VCaP (cell line): ENCODE measurements around the gene ADRB2.

Source experiments
- H3K27ac ChIP-seq: fragments of 450-650 bp; 2 replicates; pipeline ENCODE4 v1.5.1; 2017
- TF ChIP-seq, protein P1 (sequence below): fragments of 450-650 bp; conservative IDR thresholded peaks from 2 replicates; pipeline ENCODE4 v1.5.1; 2017; ENCODE audit warnings: mild to moderate bottlenecking, moderate library complexity

The ADRB2 gene

DNA sequence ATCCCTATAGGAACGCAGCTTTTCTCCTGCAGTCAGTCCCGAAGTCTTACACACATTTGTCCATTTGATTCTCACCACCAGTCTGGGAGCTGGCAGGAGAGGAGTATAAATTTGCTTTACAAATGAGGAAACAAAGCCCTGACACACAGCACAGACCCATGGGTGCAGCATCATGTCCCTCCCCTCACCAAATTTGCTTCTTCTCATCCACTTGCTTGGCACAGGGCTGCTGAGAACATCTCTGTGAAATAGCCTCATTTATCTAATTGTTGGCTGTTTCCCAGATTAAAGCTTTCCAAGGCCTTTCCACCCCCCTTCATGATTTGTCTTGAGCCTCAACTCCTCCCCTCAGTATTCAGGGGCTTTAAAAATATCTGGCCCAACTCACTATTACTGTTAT, 11.3 kb upstream of the ADRB2 start:
- TF ChIP-seq, protein P1, sequence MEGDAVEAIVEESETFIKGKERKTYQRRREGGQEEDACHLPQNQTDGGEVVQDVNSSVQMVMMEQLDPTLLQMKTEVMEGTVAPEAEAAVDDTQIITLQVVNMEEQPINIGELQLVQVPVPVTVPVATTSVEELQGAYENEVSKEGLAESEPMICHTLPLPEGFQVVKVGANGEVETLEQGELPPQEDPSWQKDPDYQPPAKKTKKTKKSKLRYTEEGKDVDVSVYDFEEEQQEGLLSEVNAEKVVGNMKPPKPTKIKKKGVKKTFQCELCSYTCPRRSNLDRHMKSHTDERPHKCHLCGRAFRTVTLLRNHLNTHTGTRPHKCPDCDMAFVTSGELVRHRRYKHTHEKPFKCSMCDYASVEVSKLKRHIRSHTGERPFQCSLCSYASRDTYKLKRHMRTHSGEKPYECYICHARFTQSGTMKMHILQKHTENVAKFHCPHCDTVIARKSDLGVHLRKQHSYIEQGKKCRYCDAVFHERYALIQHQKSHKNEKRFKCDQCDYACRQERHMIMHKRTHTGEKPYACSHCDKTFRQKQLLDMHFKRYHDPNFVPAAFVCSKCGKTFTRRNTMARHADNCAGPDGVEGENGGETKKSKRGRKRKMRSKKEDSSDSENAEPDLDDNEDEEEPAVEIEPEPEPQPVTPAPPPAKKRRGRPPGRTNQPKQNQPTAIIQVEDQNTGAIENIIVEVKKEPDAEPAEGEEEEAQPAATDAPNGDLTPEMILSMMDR = no peak
- H3K27ac ChIP-seq = peak overlapping the region; percentile 92

DNA sequence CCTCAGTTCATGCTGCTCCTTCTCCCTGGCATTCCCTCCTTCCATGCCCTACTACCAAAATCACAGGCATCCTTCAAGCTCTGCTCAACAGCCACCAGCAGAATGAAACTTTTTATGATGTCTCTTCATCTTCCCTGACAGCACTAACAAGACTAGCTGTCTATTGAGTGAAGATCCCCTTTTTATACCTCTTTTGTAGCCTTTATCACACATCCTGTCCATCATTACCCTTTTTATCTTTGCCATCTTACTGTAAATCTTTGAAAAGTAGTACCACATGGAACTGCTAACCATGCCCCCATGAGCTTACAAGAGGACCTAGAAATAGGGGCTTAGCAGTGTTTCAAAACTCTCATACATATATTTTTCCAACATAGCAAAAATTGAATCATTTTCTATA, 10.8 kb upstream of the ADRB2 start:
- TF ChIP-seq, protein P1 = no peak
- H3K27ac ChIP-seq = peak overlapping the region; percentile 92

DNA sequence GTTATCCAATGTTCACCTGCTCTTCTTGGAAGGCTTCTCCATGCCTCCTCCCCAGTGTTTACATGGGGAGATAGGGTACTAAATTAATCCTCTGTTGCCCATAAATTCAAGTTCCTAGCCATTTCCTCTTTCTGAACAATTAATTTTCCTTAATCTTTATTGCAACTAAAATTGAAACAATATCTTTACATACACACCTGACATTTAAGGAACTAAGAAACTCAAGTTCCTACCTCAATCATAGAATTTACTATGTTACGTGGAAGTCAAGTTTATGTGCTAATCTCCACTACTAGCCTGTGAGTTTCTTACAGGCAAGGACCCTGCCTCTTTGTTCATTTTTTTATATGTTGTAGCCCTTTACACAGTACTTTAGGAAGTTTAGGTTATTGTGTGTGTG, 10.1 kb upstream of the ADRB2 start:
- TF ChIP-seq, protein P1 = no peak
- peak overlapping the region; percentile 92 for H3K27ac ChIP-seq

DNA sequence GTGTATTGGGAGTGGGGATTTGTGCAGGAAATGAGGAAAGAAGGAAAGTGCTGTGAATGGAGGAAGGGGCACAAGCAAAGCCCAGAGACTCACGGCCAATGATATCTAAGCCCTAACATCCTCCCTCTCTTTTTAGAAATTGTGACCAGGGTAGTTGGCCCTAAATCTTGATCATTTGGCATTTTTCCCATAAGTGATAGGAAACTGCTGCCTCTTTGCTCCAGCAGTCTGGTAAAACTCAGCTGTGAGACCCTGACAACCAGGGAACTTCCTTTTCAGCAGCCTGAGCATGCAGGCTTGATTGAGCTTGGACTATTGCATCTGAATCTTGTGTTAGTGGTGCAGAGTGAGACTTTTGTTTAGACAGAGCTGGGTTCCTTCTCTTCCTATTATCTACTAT, 9.6 kb upstream of the ADRB2 start:
- TF ChIP-seq, protein P1 = no peak
- peak overlapping the region; percentile 92 for H3K27ac ChIP-seq

DNA sequence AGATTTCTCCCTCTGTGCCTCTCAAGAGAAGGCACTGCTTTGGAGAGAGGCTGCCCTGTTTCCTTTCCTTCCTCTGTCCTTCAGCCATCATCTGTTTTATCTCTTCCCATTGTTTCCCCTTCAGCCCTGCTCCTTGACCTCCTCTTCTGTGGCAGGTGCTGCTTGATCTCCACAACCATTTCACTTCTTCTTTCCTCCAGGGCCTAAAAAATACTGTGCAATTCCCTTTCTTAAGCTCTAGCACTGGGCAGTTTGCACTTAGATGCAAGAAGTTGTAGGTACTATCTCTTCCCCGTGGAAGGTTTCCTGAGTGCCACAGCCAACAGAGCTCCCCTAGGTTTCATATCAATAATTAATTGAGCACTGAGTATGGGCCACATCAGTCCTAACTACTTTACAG, 8.8 kb upstream of the ADRB2 start:
- peak overlapping the region; percentile 92; the same call in 1 of the 2 replicates for H3K27ac ChIP-seq
- TF ChIP-seq, protein P1 = no peak

DNA sequence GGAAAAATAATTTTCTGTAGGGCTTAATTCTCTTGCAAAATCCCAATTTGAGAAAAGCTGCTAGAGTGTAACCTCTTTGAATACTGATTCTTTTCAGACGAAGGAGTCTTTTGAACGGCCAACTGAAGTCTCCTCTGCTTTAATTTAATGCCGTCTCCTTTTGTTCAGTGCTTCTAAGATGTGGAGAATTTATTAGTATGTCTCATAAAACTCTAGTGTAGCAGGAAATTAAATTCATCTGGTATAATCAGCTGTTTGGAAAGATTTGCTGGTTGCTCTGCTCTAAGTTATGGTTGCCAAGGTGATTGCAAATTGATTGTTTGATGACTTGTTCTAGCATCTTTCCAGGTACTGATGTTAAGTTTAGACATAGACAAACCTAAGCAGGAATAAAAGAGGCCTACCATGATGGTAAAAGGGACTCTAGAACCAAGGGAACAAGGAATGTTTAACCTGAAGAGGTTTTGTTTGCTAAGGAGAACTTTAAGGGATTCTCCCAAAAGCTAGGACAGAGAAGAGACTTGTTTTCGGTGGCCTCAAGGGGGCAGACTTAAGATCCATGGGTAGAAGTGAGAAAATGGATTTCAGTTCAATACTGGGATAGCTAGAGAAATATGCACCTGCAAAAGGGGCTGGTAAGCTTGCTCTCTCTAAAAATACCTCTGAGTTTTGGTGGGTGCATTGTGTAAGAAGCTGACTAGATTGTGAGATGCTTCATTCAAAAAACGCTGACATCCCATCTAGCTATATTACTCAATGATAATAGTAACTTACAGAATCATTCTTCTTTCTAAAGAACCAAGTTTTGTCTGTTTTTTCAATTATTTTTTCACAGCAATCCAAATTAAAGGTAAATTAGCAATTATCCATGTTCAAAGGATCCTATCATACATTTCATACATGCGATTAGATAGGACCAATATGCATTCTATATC, 5.7 kb upstream of the ADRB2 start:
- peak overlapping the region; percentile 71 for H3K27ac ChIP-seq
- TF ChIP-seq, protein P1 = peak; percentile 57

DNA sequence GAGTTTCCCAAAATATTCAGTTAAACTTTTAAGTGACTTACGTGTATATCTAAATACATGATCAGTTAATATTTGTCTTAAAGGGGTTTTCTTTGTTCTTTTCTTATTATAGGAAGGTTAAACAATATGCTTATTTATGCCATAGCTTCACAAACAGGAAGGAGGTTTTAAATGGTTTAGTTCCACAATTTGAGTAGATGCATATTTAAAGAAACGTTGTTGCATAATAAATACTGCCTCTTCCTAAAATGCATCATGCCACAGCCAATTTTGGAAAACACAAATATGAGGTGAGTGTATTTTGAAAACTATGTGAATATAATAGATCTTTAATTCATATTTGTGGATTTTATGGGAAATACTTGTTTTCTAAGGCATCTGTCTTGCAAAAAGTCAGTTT, 2.5 kb upstream of the ADRB2 start:
- peak overlapping the region; percentile 90; the same call in 1 of the 2 replicates for H3K27ac ChIP-seq
- TF ChIP-seq, protein P1 = no peak
